BJ (cell line): ENCODE data around the gene TTLL5. TPM values are rescaled to one million over a fixed set of nuclear protein-coding genes. Genes with fewer than 3 reads are reported as not detected.

Experiments used
- CTCF ChIA-PET: fragments of 350-600 bp; formaldehyde crosslinking; extraction: SDS; loops from one replicate; lab custom pipeline; 2021; ENCODE audit warnings: antibody characterized with exemption, inconsistent platforms; lab: Yijun Ruan, JAX
- POLR2A ChIA-PET: fragments of 300-600 bp; sonication (Branson Sonifier 250); formaldehyde crosslinking; extraction: SDS; loops from one replicate; lab custom pipeline; 2021; ENCODE audit warnings: antibody characterized with exemption; lab: Charles Lee
- DNase-seq: peaks from one replicate; pipeline ENCODE4 v3.0.0-alpha.2; 2011; ENCODE audit warnings: low read depth
- H3K27me3 ChIP-seq: 2 replicates; pipeline ENCODE4 v1.6.0; 2011; ENCODE audit warnings: low read length; ENCODE audit not compliant: control insufficient read depth, insufficient read depth
- H3K36me3 ChIP-seq: 2 replicates; pipeline ENCODE4 v1.5.1; 2011; ENCODE audit warnings: low read length; ENCODE audit not compliant: control insufficient read depth, insufficient read depth
- H3K4me3 ChIP-seq: 2 replicates; pipeline ENCODE4 v1.5.1; 2011; ENCODE audit warnings: low read depth, mild to moderate bottlenecking, control low read depth, low read length
- CTCF ChIP-seq: IDR thresholded peaks from 2 replicates; pipeline ENCODE4 v1.5.1; 2011; ENCODE audit warnings: low read depth, mild to moderate bottlenecking, control low read depth, inconsistent platforms, low read length, moderate library complexity; ENCODE audit not compliant: insufficient read depth
- polyA plus RNA-seq: library from polyadenylated mRNA; depleted of rRNA; stranded (reverse); fragments of >200 nt; gene quantifications from 2 replicates; pipeline ENCODE4 v1.2.3, GENCODE V29; 2011

TTLL5 gene
- polyA plus RNA-seq, 1 experiment, result 9.9 TPM

DNA sequence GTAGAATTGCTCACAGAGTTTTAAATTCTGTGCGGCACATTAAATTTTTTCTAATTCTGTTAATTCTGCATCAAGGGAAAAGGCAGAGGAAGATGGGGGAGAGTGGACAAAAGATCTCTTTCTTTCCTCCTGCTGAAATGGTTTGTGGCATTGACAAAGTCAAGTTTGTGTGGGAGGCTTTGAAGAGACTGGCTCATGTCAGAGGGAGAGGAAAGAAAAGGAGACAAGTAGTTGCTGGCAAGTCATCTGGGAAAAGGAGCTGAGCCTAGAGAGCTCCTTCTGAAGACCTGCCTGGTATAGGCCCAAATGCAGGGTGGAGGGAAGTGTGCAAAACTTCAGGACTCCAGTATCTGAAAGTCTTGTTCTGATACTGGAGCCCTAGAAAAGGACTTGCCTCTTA is 36.3 kb downstream of the TTLL5 start:
- peaks cover 1% of the 10 kb centered on the region; the same call in 1 of the 2 replicates for H3K36me3 ChIP-seq
- H3K27me3 ChIP-seq, result no peaks in the 10 kb centered on the region
- CTCF ChIA-PET, result interaction anchor here (1.4 to 2.2 kb wide), 3 partner anchors 12 to 285 kb away, joined by 3 to 6 read pairs (median 6); partner anchors contain the start of gene TGFB3
- TF ChIP-seq CTCF, result no peak
- DNase-seq, result no peak
- POLR2A ChIA-PET, result no interaction called here
- H3K4me3 ChIP-seq, result no peak overlapping the region

DNA sequence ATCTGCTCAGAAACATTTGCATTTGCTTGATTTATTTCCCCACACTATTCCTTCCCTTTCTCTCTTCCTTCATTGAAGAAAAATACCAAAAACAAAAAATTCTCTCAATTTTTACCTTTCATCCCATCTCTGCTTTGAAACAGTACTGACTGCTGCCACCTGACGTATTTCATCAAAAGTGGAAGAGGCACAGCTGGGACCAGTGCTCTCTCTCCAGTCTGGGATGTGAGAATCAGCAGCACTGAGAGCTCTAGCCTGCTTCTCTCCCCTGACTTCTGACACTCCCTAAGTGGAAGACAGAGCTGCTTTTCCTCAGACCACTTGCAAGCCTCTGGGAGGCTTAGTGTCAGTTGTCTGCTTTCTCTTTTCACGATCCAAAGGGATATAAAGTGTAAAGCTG is 36.9 kb downstream of the TTLL5 start:
- TF ChIP-seq CTCF, result no peak
- ChIA-PET POLR2A (no interaction called here), CTCF (interaction anchor here (1.0 to 2.2 kb wide), 4 partner anchors 11 to 284 kb away, joined by 3 to 6 read pairs (median 4); partner anchors contain the start of genes FLVCR2 and TGFB3)
- Histone ChIP-seq H3K36me3 (peaks cover 1% of the 10 kb centered on the region; the same call in 1 of the 2 replicates), H3K4me3 (no peak overlapping the region), H3K27me3 (no peaks in the 10 kb centered on the region)
- DNase-seq, result no peak

GRCh38 chr14:75699331-75699730 is 38.3 kb downstream of the TTLL5 start:
- ChIA-PET POLR2A (no interaction called here), CTCF (no interaction called here)
- H3K36me3 ChIP-seq, result peaks cover 1% of the 10 kb centered on the region; the same call in 1 of the 2 replicates
- no peak for TF ChIP-seq CTCF
- H3K27me3 ChIP-seq, result no peaks in the 10 kb centered on the region
- H3K4me3 ChIP-seq, result no peak overlapping the region
- DNase-seq, result no peak

DNA sequence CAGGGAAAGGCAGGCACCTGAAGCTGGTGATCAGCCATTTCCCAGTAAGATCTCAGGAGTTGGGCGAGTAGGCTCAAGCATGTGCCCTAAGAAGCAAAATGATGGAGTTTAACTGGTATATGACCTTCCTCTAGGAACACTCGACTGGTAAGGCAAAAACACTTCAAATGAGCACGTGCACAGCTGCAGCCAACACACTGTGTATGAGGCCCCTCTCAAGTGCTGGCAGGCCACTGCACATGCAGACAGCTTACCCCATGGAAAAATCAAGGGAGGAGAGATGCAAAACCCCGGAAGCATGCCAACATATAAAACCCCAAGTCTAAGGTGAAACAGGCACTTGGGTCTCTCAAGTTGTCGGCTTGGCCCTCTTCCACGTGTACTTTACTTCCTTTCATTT is 39.2 kb downstream of the TTLL5 start:
- ChIA-PET POLR2A (no interaction called here), CTCF (interaction anchor here (1.0 kb wide), 1 partner anchor 8 kb away, joined by 4 read pairs; no protein-coding TSS in a partner anchor)
- Histone ChIP-seq H3K36me3 (peaks cover 1% of the 10 kb centered on the region), H3K27me3 (no peaks in the 10 kb centered on the region), H3K4me3 (no peak overlapping the region)
- no peak for TF ChIP-seq CTCF
- no peak for DNase-seq

DNA sequence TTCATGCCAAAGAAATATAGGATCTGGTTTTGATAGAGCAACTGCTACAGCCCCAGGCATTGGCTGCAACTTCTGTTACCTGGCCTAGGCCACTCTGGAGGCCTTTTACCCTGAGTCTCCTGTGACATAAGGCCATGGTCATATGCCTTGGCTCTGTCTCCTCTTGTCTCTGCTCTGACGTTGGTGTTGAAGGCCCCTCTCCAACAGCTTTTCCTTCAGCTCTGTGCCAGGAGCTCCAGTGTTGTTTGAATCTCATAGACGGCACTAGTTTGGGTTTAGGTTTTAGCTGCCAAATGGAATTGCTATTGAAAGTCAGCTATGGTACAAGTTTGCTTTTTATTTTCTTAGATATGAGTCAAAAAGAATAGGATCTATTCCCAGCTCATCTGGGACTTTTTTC is 41.1 kb downstream of the TTLL5 start:
- H3K36me3 ChIP-seq, result peaks cover 1% of the 10 kb centered on the region
- H3K4me3 ChIP-seq, result no peak overlapping the region
- no peak for TF ChIP-seq CTCF
- no peak for DNase-seq
- ChIA-PET POLR2A (no interaction called here), CTCF (interaction anchor here (0.9 to 1.7 kb wide), 4 partner anchors 9 to 280 kb away, joined by 3 to 8 read pairs (median 4); partner anchors contain the start of gene TGFB3)
- no peaks in the 10 kb centered on the region for H3K27me3 ChIP-seq
